WTC11 (cell line): ENCODE results near the gene CST1. TPM values are rescaled to one million over a fixed set of nuclear protein-coding genes. Genes with fewer than 3 reads are reported as not detected.

Experiments
- ATAC-seq: fragments of 200-7000 bp; cut with Tn5 transposase; 2 replicates; pipeline ENCODE4 v1.10.0; 2021; ENCODE audit warnings: mild to moderate bottlenecking, moderate library complexity
- CTCF ChIA-PET: fragments of 300-600 bp; sonication (Branson Sonifier 250); formaldehyde crosslinking; loops from one replicate; lab custom pipeline; 2021; ENCODE audit warnings: antibody characterized with exemption; lab: Charles Lee
- POLR2A ChIA-PET: fragments of 350-600 bp; sonication (Branson Sonifier 250); formaldehyde crosslinking; loops from one replicate; lab custom pipeline; 2021; ENCODE audit warnings: antibody characterized with exemption; lab: Charles Lee
- DNase-seq: peaks from one replicate; pipeline ENCODE4 v3.0.0; 2021; ENCODE audit warnings: low spot score
- H3K27ac Mint-ChIP-seq: 2 replicates; pipeline ENCODE4 v1.8.0; 2021; ENCODE audit warnings: mixed read lengths
- H3K27me3 Mint-ChIP-seq: 2 replicates; pipeline ENCODE4 v1.8.0; 2021; ENCODE audit warnings: low read depth, mild to moderate bottlenecking, moderate library complexity, mixed read lengths
- H3K36me3 Mint-ChIP-seq: 2 replicates; pipeline ENCODE4 v1.8.0; 2021; ENCODE audit warnings: mixed read lengths
- H3K4me1 Mint-ChIP-seq: 2 replicates; pipeline ENCODE4 v1.8.0; 2022; ENCODE audit warnings: mixed read lengths
- H3K4me3 Mint-ChIP-seq: 2 replicates; pipeline ENCODE4 v1.8.0; 2021; ENCODE audit warnings: mild to moderate bottlenecking, moderate library complexity, mixed read lengths
- H3K9me3 Mint-ChIP-seq: 2 replicates; pipeline ENCODE4 v1.8.0; 2021; ENCODE audit warnings: mixed read lengths
- ELF4 ChIP-seq: sonication (generic); formaldehyde crosslinking; IDR thresholded peaks from 2 replicates; pipeline ENCODE4 v1.8.1; 2022; ENCODE audit warnings: low read depth, mild to moderate bottlenecking, moderate library complexity, missing genetic modification reagents
- EMX1 ChIP-seq: fragments of 250-450 bp; sonication (Bioruptor Pico); IDR thresholded peaks from 2 replicates; pipeline ENCODE4 v1.8.0; 2021; ENCODE audit warnings: mild to moderate bottlenecking
- ESRRA ChIP-seq: sonication (generic); formaldehyde crosslinking; IDR thresholded peaks from 2 replicates; pipeline ENCODE4 v1.8.1; 2022; ENCODE audit warnings: mild to moderate bottlenecking, missing genetic modification reagents, borderline replicate concordance
- NFATC4 ChIP-seq: fragments of 250-450 bp; sonication (Bioruptor Pico); IDR thresholded peaks from 2 replicates; pipeline ENCODE4 v1.9.0; 2021; ENCODE audit warnings: mild to moderate bottlenecking
- NR2C2 ChIP-seq: sonication (generic); formaldehyde crosslinking; IDR thresholded peaks from 2 replicates; pipeline ENCODE4 v1.8.0; 2022; ENCODE audit warnings: mild to moderate bottlenecking, missing genetic modification reagents
- NR3C1 ChIP-seq: sonication (generic); formaldehyde crosslinking; conservative IDR thresholded peaks from 2 replicates; pipeline ENCODE4 v1.8.1; 2023; ENCODE audit warnings: low read depth, mild to moderate bottlenecking, missing genetic modification reagents
- RELA ChIP-seq: sonication (generic); formaldehyde crosslinking; IDR thresholded peaks from 2 replicates; pipeline ENCODE4 v1.8.1; 2022; ENCODE audit warnings: missing genetic modification reagents, mild to moderate bottlenecking, borderline replicate concordance
- TEAD1 ChIP-seq: sonication (generic); formaldehyde crosslinking; IDR thresholded peaks from 2 replicates; pipeline ENCODE4 v1.8.0; 2022; ENCODE audit warnings: mild to moderate bottlenecking, missing genetic modification reagents
- ZNF121 ChIP-seq: sonication (generic); formaldehyde crosslinking; IDR thresholded peaks from 2 replicates; pipeline ENCODE4 v1.8.0; 2023; ENCODE audit warnings: missing genetic modification reagents
- ZNF232 ChIP-seq: sonication (generic); formaldehyde crosslinking; IDR thresholded peaks from 2 replicates; pipeline ENCODE4 v1.8.0; 2022; ENCODE audit warnings: mild to moderate bottlenecking, missing genetic modification reagents
- ZNF423 ChIP-seq: fragments of 250-450 bp; sonication (Bioruptor Pico); IDR thresholded peaks from 2 replicates; pipeline ENCODE4 v2.1.2; 2022; ENCODE audit warnings: mild to moderate bottlenecking, moderate library complexity
- total RNA-seq: library from RNA; stranded (reverse); gene quantifications from 3 replicates; pipeline ENCODE4 v1.2.3, GENCODE V29; 2021
- TF ChIP-seq, protein P1 (sequence below): sonication (generic); formaldehyde crosslinking; IDR thresholded peaks from 2 replicates; pipeline ENCODE4 v1.8.0; 2023; ENCODE audit warnings: missing genetic modification reagents
- TF ChIP-seq, protein P2 (sequence below): sonication (generic); formaldehyde crosslinking; IDR thresholded peaks from 2 replicates; pipeline ENCODE4 v1.8.1; 2023; ENCODE audit warnings: mild to moderate bottlenecking, moderate library complexity, missing genetic modification reagents
- TF ChIP-seq, protein P3 (sequence below): sonication (generic); formaldehyde crosslinking; IDR thresholded peaks from 2 replicates; pipeline ENCODE4 v1.8.1; 2023; ENCODE audit warnings: mild to moderate bottlenecking, missing genetic modification reagents
- TF ChIP-seq, protein P4 (sequence below): fragments of 250-450 bp; sonication (Bioruptor Pico); IDR thresholded peaks from 2 replicates; pipeline ENCODE4 v1.9.0; 2021; ENCODE audit warnings: moderate library complexity, mild to moderate bottlenecking, inconsistent platforms, borderline replicate concordance
- TF ChIP-seq, protein P5 (sequence below): sonication (generic); formaldehyde crosslinking; IDR thresholded peaks from 2 replicates; pipeline ENCODE4 v1.8.0; 2022; ENCODE audit warnings: mild to moderate bottlenecking, missing genetic modification reagents
- TF ChIP-seq, protein P6 (sequence below): sonication (generic); formaldehyde crosslinking; IDR thresholded peaks from 2 replicates; pipeline ENCODE4 v1.8.0; 2022; ENCODE audit warnings: missing genetic modification reagents
- TF ChIP-seq, protein P7 (sequence below): sonication (generic); formaldehyde crosslinking; IDR thresholded peaks from 2 replicates; pipeline ENCODE4 v1.8.1; 2022; ENCODE audit warnings: low read depth, missing genetic modification reagents, borderline replicate concordance
- TF ChIP-seq, protein P8 (sequence below): fragments of 250-450 bp; sonication (Bioruptor Pico); IDR thresholded peaks from 2 replicates; pipeline ENCODE4 v1.8.0; 2021; ENCODE audit warnings: mild to moderate bottlenecking
- TF ChIP-seq, protein P9 (sequence below): sonication (generic); formaldehyde crosslinking; IDR thresholded peaks from 2 replicates; pipeline ENCODE4 v1.8.1; 2022; ENCODE audit warnings: low read depth, mild to moderate bottlenecking, moderate library complexity, missing genetic modification reagents, borderline replicate concordance

Gene CST1
- total RNA-seq, 1 experiment from 2014 or later: 4.5 TPM

DNA sequence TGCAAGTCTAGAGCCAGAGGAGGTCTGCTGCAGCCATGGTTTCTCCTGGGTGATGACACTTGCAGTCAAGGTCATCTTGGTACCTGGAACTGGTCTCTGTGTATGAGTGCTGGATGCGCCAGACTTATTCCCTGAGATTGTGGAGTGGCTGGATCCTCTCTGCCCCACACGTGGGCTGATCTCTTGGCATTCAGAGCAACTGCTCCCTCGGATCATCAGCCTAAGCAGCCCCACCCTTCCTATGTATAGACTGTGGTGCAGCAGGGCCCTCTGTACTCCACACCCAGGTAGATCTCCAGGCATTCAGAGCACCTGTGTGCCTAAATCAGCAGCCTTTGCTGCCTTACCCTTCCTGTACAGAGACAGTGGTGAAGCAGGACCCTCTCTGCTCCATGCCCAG is 49.8 kb downstream of the CST1 start:
- H3K4me1 Mint-ChIP-seq: peaks cover 14% of the 10 kb centered on the region
- H3K36me3 Mint-ChIP-seq: no peaks in the 10 kb centered on the region
- no peaks in the 10 kb centered on the region for H3K9me3 Mint-ChIP-seq
- TF ChIP-seq ESRRA (CRISPR knock-in tag) (no peak), ZNF121 (no peak), RELA (CRISPR knock-in tag) (no peak), EMX1 (CRISPR knock-in tag) (no peak), TEAD1 (CRISPR knock-in tag) (no peak), NFATC4 (CRISPR knock-in tag) (no peak), NR2C2 (CRISPR knock-in tag) (no peak), ZNF232 (CRISPR knock-in tag) (no peak)
- TF ChIP-seq, protein P1, sequence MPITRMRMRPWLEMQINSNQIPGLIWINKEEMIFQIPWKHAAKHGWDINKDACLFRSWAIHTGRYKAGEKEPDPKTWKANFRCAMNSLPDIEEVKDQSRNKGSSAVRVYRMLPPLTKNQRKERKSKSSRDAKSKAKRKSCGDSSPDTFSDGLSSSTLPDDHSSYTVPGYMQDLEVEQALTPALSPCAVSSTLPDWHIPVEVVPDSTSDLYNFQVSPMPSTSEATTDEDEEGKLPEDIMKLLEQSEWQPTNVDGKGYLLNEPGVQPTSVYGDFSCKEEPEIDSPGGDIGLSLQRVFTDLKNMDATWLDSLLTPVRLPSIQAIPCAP (CRISPR knock-in tag): no peak
- TF ChIP-seq, protein P2, sequence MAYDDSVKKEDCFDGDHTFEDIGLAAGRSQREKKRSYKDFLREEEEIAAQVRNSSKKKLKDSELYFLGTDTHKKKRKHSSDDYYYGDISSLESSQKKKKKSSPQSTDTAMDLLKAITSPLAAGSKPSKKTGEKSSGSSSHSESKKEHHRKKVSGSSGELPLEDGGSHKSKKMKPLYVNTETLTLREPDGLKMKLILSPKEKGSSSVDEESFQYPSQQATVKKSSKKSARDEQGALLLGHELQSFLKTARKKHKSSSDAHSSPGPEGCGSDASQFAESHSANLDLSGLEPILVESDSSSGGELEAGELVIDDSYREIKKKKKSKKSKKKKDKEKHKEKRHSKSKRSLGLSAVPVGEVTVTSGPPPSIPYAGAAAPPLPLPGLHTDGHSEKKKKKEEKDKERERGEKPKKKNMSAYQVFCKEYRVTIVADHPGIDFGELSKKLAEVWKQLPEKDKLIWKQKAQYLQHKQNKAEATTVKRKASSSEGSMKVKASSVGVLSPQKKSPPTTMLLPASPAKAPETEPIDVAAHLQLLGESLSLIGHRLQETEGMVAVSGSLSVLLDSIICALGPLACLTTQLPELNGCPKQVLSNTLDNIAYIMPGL (CRISPR knock-in tag): no peak
- TF ChIP-seq, protein P3, sequence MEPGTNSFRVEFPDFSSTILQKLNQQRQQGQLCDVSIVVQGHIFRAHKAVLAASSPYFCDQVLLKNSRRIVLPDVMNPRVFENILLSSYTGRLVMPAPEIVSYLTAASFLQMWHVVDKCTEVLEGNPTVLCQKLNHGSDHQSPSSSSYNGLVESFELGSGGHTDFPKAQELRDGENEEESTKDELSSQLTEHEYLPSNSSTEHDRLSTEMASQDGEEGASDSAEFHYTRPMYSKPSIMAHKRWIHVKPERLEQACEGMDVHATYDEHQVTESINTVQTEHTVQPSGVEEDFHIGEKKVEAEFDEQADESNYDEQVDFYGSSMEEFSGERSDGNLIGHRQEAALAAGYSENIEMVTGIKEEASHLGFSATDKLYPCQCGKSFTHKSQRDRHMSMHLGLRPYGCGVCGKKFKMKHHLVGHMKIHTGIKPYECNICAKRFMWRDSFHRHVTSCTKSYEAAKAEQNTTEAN (CRISPR knock-in tag): no peak
- TF ChIP-seq, protein P4, sequence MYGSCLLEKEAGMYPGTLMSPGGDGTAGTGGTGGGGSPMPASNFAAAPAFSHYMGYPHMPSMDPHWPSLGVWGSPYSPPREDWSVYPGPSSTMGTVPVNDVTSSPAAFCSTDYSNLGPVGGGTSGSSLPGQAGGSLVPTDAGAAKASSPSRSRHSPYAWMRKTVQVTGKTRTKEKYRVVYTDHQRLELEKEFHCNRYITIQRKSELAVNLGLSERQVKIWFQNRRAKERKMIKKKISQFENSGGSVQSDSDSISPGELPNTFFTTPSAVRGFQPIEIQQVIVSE (CRISPR knock-in tag): no peak
- no peak for DNase-seq
- H3K4me3 Mint-ChIP-seq: no peak overlapping the region
- ATAC-seq: no peak
- peaks cover 10% of the 10 kb centered on the region for H3K27me3 Mint-ChIP-seq
- no peak overlapping the region for H3K27ac Mint-ChIP-seq
- ChIA-PET POLR2A (no interaction called here), CTCF (no interaction called here)

DNA sequence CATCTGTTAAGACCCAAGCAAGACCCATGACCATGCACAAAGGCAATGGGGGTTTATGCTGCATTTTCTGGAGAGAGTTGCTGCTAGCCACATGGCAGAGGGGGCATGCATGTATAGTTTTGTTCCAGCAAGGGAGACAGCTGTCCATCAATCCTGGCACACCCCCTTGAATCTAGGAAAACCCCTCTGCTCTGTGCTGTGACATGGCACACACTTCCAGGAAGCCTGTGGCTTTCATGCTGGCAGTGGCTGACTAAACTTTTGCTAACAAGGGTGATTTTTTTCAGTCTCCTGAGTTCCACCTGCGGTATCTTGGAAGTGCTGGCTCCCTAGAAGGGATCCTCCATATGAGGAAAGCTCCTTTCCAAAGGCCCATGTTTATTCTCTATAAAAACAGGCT is 52.8 kb downstream of the CST1 start:
- H3K27ac Mint-ChIP-seq: no peak overlapping the region
- H3K4me3 Mint-ChIP-seq: no peak overlapping the region
- peaks cover 23% of the 10 kb centered on the region for H3K27me3 Mint-ChIP-seq
- DNase-seq: no peak
- peaks cover 9% of the 10 kb centered on the region; the same call in 1 of the 2 replicates for H3K9me3 Mint-ChIP-seq
- POLR2A ChIA-PET: no interaction called here
- peaks cover 43% of the 10 kb centered on the region for H3K4me1 Mint-ChIP-seq
- ATAC-seq: no peak
- CTCF ChIA-PET: interaction anchor here (1.3 kb wide), 1 partner anchor 29 kb away, joined by 3 read pairs; no protein-coding TSS in a partner anchor
- H3K36me3 Mint-ChIP-seq: no peaks in the 10 kb centered on the region
- TF ChIP-seq, protein P5, sequence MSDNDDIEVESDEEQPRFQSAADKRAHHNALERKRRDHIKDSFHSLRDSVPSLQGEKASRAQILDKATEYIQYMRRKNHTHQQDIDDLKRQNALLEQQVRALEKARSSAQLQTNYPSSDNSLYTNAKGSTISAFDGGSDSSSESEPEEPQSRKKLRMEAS: no peak
- TF ChIP-seq, protein P6, sequence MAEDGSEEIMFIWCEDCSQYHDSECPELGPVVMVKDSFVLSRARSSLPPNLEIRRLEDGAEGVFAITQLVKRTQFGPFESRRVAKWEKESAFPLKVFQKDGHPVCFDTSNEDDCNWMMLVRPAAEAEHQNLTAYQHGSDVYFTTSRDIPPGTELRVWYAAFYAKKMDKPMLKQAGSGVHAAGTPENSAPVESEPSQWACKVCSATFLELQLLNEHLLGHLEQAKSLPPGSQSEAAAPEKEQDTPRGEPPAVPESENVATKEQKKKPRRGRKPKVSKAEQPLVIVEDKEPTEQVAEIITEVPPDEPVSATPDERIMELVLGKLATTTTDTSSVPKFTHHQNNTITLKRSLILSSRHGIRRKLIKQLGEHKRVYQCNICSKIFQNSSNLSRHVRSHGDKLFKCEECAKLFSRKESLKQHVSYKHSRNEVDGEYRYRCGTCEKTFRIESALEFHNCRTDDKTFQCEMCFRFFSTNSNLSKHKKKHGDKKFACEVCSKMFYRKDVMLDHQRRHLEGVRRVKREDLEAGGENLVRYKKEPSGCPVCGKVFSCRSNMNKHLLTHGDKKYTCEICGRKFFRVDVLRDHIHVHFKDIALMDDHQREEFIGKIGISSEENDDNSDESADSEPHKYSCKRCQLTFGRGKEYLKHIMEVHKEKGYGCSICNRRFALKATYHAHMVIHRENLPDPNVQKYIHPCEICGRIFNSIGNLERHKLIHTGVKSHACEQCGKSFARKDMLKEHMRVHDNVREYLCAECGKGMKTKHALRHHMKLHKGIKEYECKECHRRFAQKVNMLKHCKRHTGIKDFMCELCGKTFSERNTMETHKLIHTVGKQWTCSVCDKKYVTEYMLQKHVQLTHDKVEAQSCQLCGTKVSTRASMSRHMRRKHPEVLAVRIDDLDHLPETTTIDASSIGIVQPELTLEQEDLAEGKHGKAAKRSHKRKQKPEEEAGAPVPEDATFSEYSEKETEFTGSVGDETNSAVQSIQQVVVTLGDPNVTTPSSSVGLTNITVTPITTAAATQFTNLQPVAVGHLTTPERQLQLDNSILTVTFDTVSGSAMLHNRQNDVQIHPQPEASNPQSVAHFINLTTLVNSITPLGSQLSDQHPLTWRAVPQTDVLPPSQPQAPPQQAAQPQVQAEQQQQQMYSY (CRISPR knock-in tag): no peak
- TF ChIP-seq ELF4 (no peak), ZNF423 (CRISPR knock-in tag) (no peak), NR3C1 (CRISPR knock-in tag) (no peak)
- TF ChIP-seq, protein P7, sequence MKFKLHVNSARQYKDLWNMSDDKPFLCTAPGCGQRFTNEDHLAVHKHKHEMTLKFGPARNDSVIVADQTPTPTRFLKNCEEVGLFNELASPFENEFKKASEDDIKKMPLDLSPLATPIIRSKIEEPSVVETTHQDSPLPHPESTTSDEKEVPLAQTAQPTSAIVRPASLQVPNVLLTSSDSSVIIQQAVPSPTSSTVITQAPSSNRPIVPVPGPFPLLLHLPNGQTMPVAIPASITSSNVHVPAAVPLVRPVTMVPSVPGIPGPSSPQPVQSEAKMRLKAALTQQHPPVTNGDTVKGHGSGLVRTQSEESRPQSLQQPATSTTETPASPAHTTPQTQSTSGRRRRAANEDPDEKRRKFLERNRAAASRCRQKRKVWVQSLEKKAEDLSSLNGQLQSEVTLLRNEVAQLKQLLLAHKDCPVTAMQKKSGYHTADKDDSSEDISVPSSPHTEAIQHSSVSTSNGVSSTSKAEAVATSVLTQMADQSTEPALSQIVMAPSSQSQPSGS (CRISPR knock-in tag): no peak
- TF ChIP-seq, protein P8, sequence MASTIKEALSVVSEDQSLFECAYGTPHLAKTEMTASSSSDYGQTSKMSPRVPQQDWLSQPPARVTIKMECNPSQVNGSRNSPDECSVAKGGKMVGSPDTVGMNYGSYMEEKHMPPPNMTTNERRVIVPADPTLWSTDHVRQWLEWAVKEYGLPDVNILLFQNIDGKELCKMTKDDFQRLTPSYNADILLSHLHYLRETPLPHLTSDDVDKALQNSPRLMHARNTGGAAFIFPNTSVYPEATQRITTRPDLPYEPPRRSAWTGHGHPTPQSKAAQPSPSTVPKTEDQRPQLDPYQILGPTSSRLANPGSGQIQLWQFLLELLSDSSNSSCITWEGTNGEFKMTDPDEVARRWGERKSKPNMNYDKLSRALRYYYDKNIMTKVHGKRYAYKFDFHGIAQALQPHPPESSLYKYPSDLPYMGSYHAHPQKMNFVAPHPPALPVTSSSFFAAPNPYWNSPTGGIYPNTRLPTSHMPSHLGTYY (CRISPR knock-in tag): no peak
- TF ChIP-seq, protein P3 (CRISPR knock-in tag): no peak
- TF ChIP-seq, protein P9, sequence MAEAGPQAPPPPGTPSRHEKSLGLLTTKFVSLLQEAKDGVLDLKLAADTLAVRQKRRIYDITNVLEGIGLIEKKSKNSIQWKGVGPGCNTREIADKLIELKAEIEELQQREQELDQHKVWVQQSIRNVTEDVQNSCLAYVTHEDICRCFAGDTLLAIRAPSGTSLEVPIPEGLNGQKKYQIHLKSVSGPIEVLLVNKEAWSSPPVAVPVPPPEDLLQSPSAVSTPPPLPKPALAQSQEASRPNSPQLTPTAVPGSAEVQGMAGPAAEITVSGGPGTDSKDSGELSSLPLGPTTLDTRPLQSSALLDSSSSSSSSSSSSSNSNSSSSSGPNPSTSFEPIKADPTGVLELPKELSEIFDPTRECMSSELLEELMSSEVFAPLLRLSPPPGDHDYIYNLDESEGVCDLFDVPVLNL (CRISPR knock-in tag): no peak
